SIG-M5 (cell line): ENCODE measurements around the gene VPS52.

Experiments
- DNase-seq: peaks from one replicate; lab custom pipeline; 2025; lab: John Stamatoyannopoulos, UW

VPS52 gene

GRCh38 chr6:33208091-33208967 is 63.3 kb downstream of the VPS52 start, which contains the start of gene RING1:
Gene RING1, plus strand, starts transcription at chr6:33208500. Its CDS starts 323 bp downstream, at chr6:33208823.
- DNase-seq = no peak

GRCh38 chr6:33207552-33208090 is 64.1 kb downstream of the VPS52 start:
- no peak for DNase-seq

- no peak for DNase-seq
Observed at GRCh38 chr6:33206864-33207551, 64.7 kb downstream of the VPS52 start.

GRCh38 chr6:33206027-33206863 is 65.4 kb downstream of the VPS52 start:
- DNase-seq = no peak

GRCh38 chr6:33205191-33206026 is 66.3 kb downstream of the VPS52 start:
- DNase-seq = no peak

- DNase-seq = no peak
Observed at GRCh38 chr6:33204415-33205190, 67.1 kb downstream of the VPS52 start, which contains the start of gene HSD17B8. Gene HSD17B8, plus strand, starts transcription at chr6:33204655. Its CDS starts 14 bp downstream, at chr6:33204669.

- DNase-seq = no peak
Observed at GRCh38 chr6:33204165-33204414, 67.6 kb downstream of the VPS52 start.

GRCh38 chr6:33203443-33204164 is 68.1 kb downstream of the VPS52 start:
- no peak for DNase-seq

- DNase-seq = no peak
Observed at GRCh38 chr6:33202799-33203198, 68.9 kb downstream of the VPS52 start.

- DNase-seq = no peak
Observed at GRCh38 chr6:33201935-33202334, 69.7 kb downstream of the VPS52 start.

- DNase-seq = no peak
Observed at GRCh38 chr6:33201147-33201545, 70.5 kb downstream of the VPS52 start.
